Measurements from ENCODE around the gene CEP170B.
"Not testable (repeated sequence)": the region's sequence is repeated elsewhere in the genome, so short reads cannot be mapped to it uniquely, and the experiment has no call there.

- not testable (repeated sequence) for TF ChIP-seq POLR2A (IDR thresholded peaks at IDR 0.05; ENCODE audit: low read depth, low read length); POLR2AphosphoS5 (IDR thresholded peaks at IDR 0.05; ENCODE audit: insufficient read depth, low read depth, low read length); MAX (IDR thresholded peaks at IDR 0.05; ENCODE audit: insufficient read depth, insufficient read length); CTCF (IDR thresholded peaks at IDR 0.05; ENCODE audit: extremely low read depth in 1 of 2, insufficient read depth in 1 of 2, low read depth in 1 of 2, low read length in 2 of 2); EZH2 (IDR thresholded peaks at IDR 0.05; ENCODE audit: borderline replicate concordance, low read depth, low read length, severe bottlenecking); GATA2 (IDR thresholded peaks at IDR 0.05; ENCODE audit: insufficient read depth, insufficient read length, low read depth, low read length); JUN (IDR thresholded peaks at IDR 0.05; ENCODE audit: borderline replicate concordance, insufficient read depth, insufficient read length, low read depth); FOS (IDR thresholded peaks at IDR 0.05; ENCODE audit: borderline replicate concordance, insufficient read depth, low read length)
Measured at GRCh38 chr14:104943216-104944015, 78.3 kb downstream of the CEP170B start.
